HFFc6 (cell line): ENCODE measurements around the gene MASP1. TPM values are rescaled to one million over a fixed set of nuclear protein-coding genes. Genes with fewer than 3 reads are reported as not detected.

Source experiments
- DNase-seq: peaks from one replicate; pipeline ENCODE4 v3.0.0-alpha.2; 2018
- H3K27ac Mint-ChIP-seq: 2 replicates; pipeline ENCODE4 v1.8.0; 2020; ENCODE audit warnings: mild to moderate bottlenecking, mixed read lengths
- H3K27me3 Mint-ChIP-seq: 2 replicates; pipeline ENCODE4 v1.8.0; 2021; ENCODE audit warnings: mild to moderate bottlenecking, moderate library complexity, mixed read lengths; ENCODE audit not compliant: insufficient read depth
- H3K36me3 Mint-ChIP-seq: 2 replicates; pipeline ENCODE4 v1.8.0; 2021; ENCODE audit warnings: low read depth, mixed read lengths
- H3K4me1 Mint-ChIP-seq: 2 replicates; pipeline ENCODE4 v1.8.0; 2020; ENCODE audit warnings: low read depth, mixed read lengths
- H3K4me3 Mint-ChIP-seq: 2 replicates; pipeline ENCODE4 v1.8.0; 2020; ENCODE audit warnings: mild to moderate bottlenecking, moderate library complexity, mixed read lengths
- H3K9me3 Mint-ChIP-seq: 2 replicates; pipeline ENCODE4 v1.8.0; 2020; ENCODE audit warnings: mild to moderate bottlenecking, mixed read lengths
- total RNA-seq, 6 experiments: library from RNA; stranded (reverse); fragmentation: NEBNext Ultra II Directional; extraction: Animal tissue kit (Norgen Biotek cat#: 25700); gene quantifications; 2 replicates in 1 of 6; 3 replicates in 5 of 6; pipeline ENCODE4 v1.2.3, GENCODE V29; 2021
- TF ChIP-seq, protein P1 (sequence below): fragments of 200-600 bp; sonication (generic); IDR thresholded peaks from 2 replicates; pipeline ENCODE4 v1.5.0; 2021; ENCODE audit warnings: antibody characterized with exemption, mild to moderate bottlenecking

The MASP1 gene
- total RNA-seq, 6 experiments from 2014 or later, result 31.5 to 133 (median 101) TPM

DNA sequence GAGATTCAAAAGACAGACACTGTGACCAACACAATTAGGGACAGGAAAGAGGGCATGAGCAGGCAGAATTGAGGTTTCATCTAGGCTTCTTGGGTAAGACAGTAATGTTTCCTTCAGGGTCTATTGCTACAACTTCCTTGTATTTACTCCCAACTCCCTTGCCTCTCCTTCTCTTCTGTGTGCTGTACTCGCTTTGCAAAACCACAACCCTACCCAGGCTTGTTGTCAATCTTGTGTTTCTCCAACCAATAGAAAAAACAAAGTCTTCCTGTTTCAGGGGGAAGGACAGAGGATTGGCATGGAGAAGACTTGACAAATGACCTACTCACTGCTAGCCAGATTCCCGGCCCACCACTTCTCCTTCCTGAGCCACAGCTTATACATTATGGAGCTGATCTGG is 36.3 kb upstream of the MASP1 start:
- no peak overlapping the region for H3K4me3 Mint-ChIP-seq
- no peaks in the 10 kb centered on the region for H3K36me3 Mint-ChIP-seq
- no peak overlapping the region for H3K27ac Mint-ChIP-seq
- TF ChIP-seq, protein P1, sequence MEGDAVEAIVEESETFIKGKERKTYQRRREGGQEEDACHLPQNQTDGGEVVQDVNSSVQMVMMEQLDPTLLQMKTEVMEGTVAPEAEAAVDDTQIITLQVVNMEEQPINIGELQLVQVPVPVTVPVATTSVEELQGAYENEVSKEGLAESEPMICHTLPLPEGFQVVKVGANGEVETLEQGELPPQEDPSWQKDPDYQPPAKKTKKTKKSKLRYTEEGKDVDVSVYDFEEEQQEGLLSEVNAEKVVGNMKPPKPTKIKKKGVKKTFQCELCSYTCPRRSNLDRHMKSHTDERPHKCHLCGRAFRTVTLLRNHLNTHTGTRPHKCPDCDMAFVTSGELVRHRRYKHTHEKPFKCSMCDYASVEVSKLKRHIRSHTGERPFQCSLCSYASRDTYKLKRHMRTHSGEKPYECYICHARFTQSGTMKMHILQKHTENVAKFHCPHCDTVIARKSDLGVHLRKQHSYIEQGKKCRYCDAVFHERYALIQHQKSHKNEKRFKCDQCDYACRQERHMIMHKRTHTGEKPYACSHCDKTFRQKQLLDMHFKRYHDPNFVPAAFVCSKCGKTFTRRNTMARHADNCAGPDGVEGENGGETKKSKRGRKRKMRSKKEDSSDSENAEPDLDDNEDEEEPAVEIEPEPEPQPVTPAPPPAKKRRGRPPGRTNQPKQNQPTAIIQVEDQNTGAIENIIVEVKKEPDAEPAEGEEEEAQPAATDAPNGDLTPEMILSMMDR, result no peak
- H3K4me1 Mint-ChIP-seq, result no peaks in the 10 kb centered on the region
- H3K27me3 Mint-ChIP-seq, result peaks cover 10% of the 10 kb centered on the region
- H3K9me3 Mint-ChIP-seq, result no peaks in the 10 kb centered on the region
- DNase-seq, result no peak

DNA sequence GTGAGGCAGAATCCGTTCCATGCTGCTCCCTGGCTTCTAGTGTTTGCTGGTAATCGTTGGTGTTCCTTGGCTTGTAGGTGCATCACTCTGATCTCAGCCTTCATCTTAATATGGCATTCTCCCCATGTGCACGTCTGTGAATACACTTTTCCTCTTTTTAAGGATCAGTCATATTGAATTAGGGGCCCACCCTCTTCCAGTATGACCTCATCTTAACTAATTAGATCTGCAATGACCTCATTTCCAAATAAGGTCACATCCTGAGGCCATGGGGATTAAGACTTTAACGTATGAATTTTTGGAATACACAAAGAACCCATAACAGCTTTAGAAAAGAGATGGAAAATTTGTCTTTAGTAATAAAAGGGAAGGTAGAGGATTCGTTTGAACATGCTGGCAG is 34.1 kb upstream of the MASP1 start:
- DNase-seq, result no peak
- H3K4me1 Mint-ChIP-seq, result no peaks in the 10 kb centered on the region

DNA sequence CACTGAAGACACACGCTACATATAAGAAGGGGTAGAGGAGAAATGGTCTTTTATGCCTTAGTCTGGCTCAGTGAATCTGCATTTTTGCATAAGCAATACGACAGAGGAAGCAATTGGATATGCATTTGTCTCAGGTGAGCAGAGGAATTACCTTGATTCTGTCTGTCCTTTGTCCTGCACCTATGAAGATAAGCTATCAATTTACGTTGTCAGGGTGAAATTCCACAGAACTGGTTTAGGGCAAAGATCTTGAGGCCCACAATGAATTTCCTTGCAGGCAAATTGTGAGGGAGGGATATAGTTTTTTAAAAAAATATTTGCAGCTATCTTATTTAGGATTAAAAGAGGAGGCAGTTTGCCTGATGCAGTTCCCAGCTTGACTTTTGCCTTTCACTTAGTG is 31.6 kb upstream of the MASP1 start:
- no peak overlapping the region for H3K27ac Mint-ChIP-seq
- TF ChIP-seq, protein P1, result no peak
- no peak overlapping the region for H3K4me3 Mint-ChIP-seq
- peaks cover 25% of the 10 kb centered on the region for H3K4me1 Mint-ChIP-seq
- DNase-seq, result no peak
- H3K27me3 Mint-ChIP-seq, result no peaks in the 10 kb centered on the region
- H3K9me3 Mint-ChIP-seq, result no peaks in the 10 kb centered on the region
- H3K36me3 Mint-ChIP-seq, result no peaks in the 10 kb centered on the region

More for the DNA sequence above, 34.1 kb upstream of the MASP1 start:
- peaks cover 4% of the 10 kb centered on the region; the same call in 1 of the 2 replicates for H3K27me3 Mint-ChIP-seq
- no peak overlapping the region for H3K4me3 Mint-ChIP-seq
- H3K9me3 Mint-ChIP-seq, result no peaks in the 10 kb centered on the region
- TF ChIP-seq, protein P1, result no peak
- H3K36me3 Mint-ChIP-seq, result no peaks in the 10 kb centered on the region
- H3K27ac Mint-ChIP-seq, result no peak overlapping the region

DNA sequence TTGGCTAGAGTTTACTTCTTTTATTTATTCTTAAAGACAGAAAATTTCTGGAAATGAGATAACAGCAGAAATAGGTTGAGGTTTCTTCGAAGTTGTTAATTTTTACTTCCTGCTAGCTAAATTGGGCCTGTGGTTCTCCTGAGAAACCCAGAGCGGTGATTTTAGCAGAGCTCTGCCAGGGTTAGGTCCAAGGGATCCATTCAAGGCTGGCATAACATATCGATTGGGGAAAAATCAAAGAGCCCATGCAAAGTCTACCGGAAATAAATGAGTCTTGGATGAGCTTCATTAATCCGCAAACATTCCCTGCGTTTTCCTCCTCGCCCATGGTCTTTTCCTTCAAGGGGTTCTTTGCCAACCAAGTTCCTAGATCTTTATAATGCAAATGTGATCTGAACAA is 30.8 kb upstream of the MASP1 start:
- Mint-ChIP-seq H3K27ac (no peak overlapping the region), H3K27me3 (no peaks in the 10 kb centered on the region), H3K36me3 (no peaks in the 10 kb centered on the region), H3K4me3 (no peak overlapping the region), H3K4me1 (peaks cover 31% of the 10 kb centered on the region), H3K9me3 (no peaks in the 10 kb centered on the region)
- DNase-seq, result no peak
- TF ChIP-seq, protein P1, result no peak

DNA sequence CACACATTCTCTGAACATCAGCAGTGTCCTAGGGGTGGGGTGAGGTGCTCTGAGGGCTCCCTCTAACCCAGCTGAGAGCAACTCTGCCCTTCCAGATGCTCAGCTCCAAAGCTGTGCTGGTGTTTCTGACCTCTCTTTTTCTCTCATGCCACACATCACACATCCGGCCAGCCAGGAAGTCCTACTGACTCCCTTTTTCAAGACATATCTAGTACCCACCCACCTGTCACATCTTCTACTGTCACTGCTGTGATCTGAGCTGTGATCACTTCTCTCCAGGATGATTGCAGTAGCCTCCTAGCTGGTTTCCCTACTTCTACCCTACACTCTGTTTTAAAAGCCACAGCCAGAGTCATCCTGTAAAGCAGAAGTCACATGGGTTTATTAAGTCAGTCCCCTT is 30.2 kb upstream of the MASP1 start:
- DNase-seq, result no peak
- Mint-ChIP-seq H3K27me3 (peaks cover 1% of the 10 kb centered on the region; the same call in 1 of the 2 replicates), H3K4me1 (peaks cover 36% of the 10 kb centered on the region), H3K36me3 (no peaks in the 10 kb centered on the region), H3K27ac (no peak overlapping the region), H3K4me3 (no peak overlapping the region), H3K9me3 (no peaks in the 10 kb centered on the region)
- TF ChIP-seq, protein P1, result no peak
